H1 (cell line): ENCODE results near the gene SLC23A3. TPM values are rescaled to one million over a fixed set of nuclear protein-coding genes. Genes with fewer than 3 reads are reported as not detected.

Source experiments
- CTCF ChIA-PET: fragments of 300-600 bp; sonication (Branson Sonifier 250); formaldehyde crosslinking; loops from one replicate; lab custom pipeline; 2021; ENCODE audit not compliant: partially characterized antibody; lab: Charles Lee
- POLR2A ChIA-PET: fragments of 300-600 bp; sonication (Branson Sonifier 250); formaldehyde crosslinking; loops from one replicate; lab custom pipeline; 2021; ENCODE audit warnings: inconsistent platforms; ENCODE audit not compliant: partially characterized antibody; lab: Charles Lee
- DNase-seq, 2 experiments: peaks; one replicate each; pipeline versions ENCODE4 v3.0.0 to v3.0.0-alpha.2; 2010 to 2022; ENCODE audit warnings: low spot score in 2 of 2, low read depth in 1 of 2, mixed read lengths in 1 of 2
- FAIRE-seq: peaks from 2 replicates; lab custom pipeline; 2011; peaks lifted over from hg19 to GRCh38; lab: Jason Lieb, UNC
- H2AFZ ChIP-seq: 2 replicates; pipeline ENCODE4 v1.8.1; 2012; ENCODE audit warnings: low read length, inconsistent platforms
- H2AK5ac ChIP-seq: 2 replicates; pipeline ENCODE4 v1.6.1; 2013; ENCODE audit warnings: low read depth, low read length
- H2BK120ac ChIP-seq: replicated peaks from 2 replicates; pipeline ENCODE3; 2013; ENCODE audit warnings: low read depth, low read length, inconsistent platforms
- H2BK12ac ChIP-seq: 2 replicates; pipeline ENCODE4 v1.6.1; 2013; ENCODE audit warnings: low read depth, low read length
- H2BK15ac ChIP-seq: 2 replicates; pipeline ENCODE4 v1.6.1; 2013; ENCODE audit warnings: low read length
- H2BK20ac ChIP-seq: 2 replicates; pipeline ENCODE4 v1.6.1; 2013; ENCODE audit warnings: low read length
- H2BK5ac ChIP-seq: 2 replicates; pipeline ENCODE4 v1.6.1; 2013; ENCODE audit warnings: low read depth, low read length
- H3K14ac ChIP-seq: 2 replicates; pipeline ENCODE4 v1.6.1; 2013; ENCODE audit warnings: inconsistent platforms; ENCODE audit not compliant: insufficient read length
- H3K18ac ChIP-seq: 2 replicates; pipeline ENCODE4 v1.6.1; 2013; ENCODE audit warnings: low read length; ENCODE audit errors: extremely low read depth
- H3K23ac ChIP-seq: 2 replicates; pipeline ENCODE4 v1.6.1; 2013; ENCODE audit warnings: inconsistent platforms; ENCODE audit not compliant: insufficient read length
- H3K23me2 ChIP-seq: 2 replicates; pipeline ENCODE4 v1.6.1; 2013; ENCODE audit warnings: low read depth, low read length
- H3K27ac ChIP-seq: 2 replicates; pipeline ENCODE4 v1.6.1; 2011; ENCODE audit warnings: low read depth, low read length, inconsistent platforms
- H3K27me3 ChIP-seq, 4 experiments: replicated peaks in 1 of 4; 1 replicate in 1 of 4; 2 replicates in 3 of 4; pipeline versions ENCODE4 v1.6.1 to v1.8.1; 2011 to 2013; ENCODE audit warnings: low read length in 3 of 4, mild to moderate bottlenecking in 3 of 4, inconsistent platforms in 2 of 4, mixed read lengths in 2 of 4, moderate library complexity in 1 of 4; ENCODE audit not compliant: control insufficient read depth in 3 of 4, insufficient read depth in 3 of 4; ENCODE audit errors: extremely low read depth in 1 of 4
- H3K36me3 ChIP-seq, 4 experiments: 2 replicates each; pipeline versions ENCODE4 v1.6.1 to v1.8.1; 2011 to 2013; ENCODE audit warnings: mild to moderate bottlenecking in 4 of 4, low read length in 3 of 4, moderate library complexity in 2 of 4, control low read depth in 1 of 4, inconsistent platforms in 1 of 4; ENCODE audit not compliant: insufficient read depth in 4 of 4, control insufficient read depth in 2 of 4
- H3K4ac ChIP-seq: replicated peaks from 2 replicates; pipeline ENCODE3; 2013; ENCODE audit warnings: low read length, low read depth, mixed read lengths, inconsistent platforms; ENCODE audit not compliant: insufficient read length
- H3K4me1 ChIP-seq, 4 experiments: replicated peaks in 1 of 4; 1 replicate in 1 of 4; 2 replicates in 3 of 4; pipeline versions ENCODE4 v1.6.1 to v1.8.1; 2011 to 2013; ENCODE audit warnings: low read length in 3 of 4, inconsistent platforms in 2 of 4, mixed read lengths in 1 of 4; ENCODE audit not compliant: insufficient read depth in 4 of 4, control insufficient read depth in 3 of 4
- H3K4me2 ChIP-seq, 2 experiments: 2 replicates each; pipeline versions ENCODE4 v1.6.1 to v1.8.1; 2011 to 2013; ENCODE audit warnings: low read depth in 2 of 2, low read length in 2 of 2, control low read depth in 1 of 2, inconsistent platforms in 1 of 2, mild to moderate bottlenecking in 1 of 2; ENCODE audit not compliant: insufficient read depth in 1 of 2
- H3K4me3 ChIP-seq, 4 experiments: fragments of 200-600, 300-600 bp in 1 of 4; sonication (generic), shearing (Covaris generic), sonication (Bioruptor Twin) in 1 of 4; 2 replicates each; pipeline versions ENCODE4 v1.5.1 to v1.8.1; 2011 to 2016; ENCODE audit warnings: low read length in 4 of 4, low read depth in 3 of 4, control low read depth in 2 of 4, inconsistent platforms in 2 of 4, mild to moderate bottlenecking in 2 of 4, mixed read lengths in 1 of 4, moderate library complexity in 1 of 4; ENCODE audit not compliant: insufficient read depth in 2 of 4; ENCODE audit errors: extremely low read depth in 1 of 4
- H3K56ac ChIP-seq: replicated peaks from 2 replicates; pipeline ENCODE3; 2013; ENCODE audit warnings: low read depth, mild to moderate bottlenecking, mixed read lengths, low read length, inconsistent platforms; ENCODE audit not compliant: insufficient read length
- H3K79me1 ChIP-seq: 2 replicates; pipeline ENCODE4 v1.6.1; 2013; ENCODE audit warnings: low read depth, low read length, control low read depth
- H3K79me2 ChIP-seq, 2 experiments: 2 replicates each; pipeline versions ENCODE4 v1.6.1 to v1.8.1; 2012 to 2013; ENCODE audit warnings: low read length in 2 of 2, mild to moderate bottlenecking in 2 of 2, inconsistent platforms in 1 of 2; ENCODE audit not compliant: insufficient read depth in 2 of 2, control insufficient read depth in 1 of 2
- H3K9ac ChIP-seq, 4 experiments: replicated peaks in 1 of 4; 1 replicate in 1 of 4; 2 replicates in 3 of 4; pipeline versions ENCODE4 v1.6.1 to v1.8.1; 2011 to 2013; ENCODE audit warnings: low read depth in 3 of 4, low read length in 3 of 4, control low read depth in 2 of 4, mild to moderate bottlenecking in 2 of 4, moderate library complexity in 2 of 4, inconsistent platforms in 1 of 4; ENCODE audit errors: extremely low read depth in 1 of 4
- H3K9me3 ChIP-seq, 2 experiments: 2 replicates each; pipeline versions ENCODE4 v1.6.1 to v1.8.1; 2012 to 2013; ENCODE audit warnings: mild to moderate bottlenecking in 2 of 2, moderate library complexity in 2 of 2, control low read depth in 1 of 2, inconsistent platforms in 1 of 2, low read depth in 1 of 2, low read length in 1 of 2, mixed read lengths in 1 of 2; ENCODE audit not compliant: insufficient read depth in 2 of 2
- H4K20me1 ChIP-seq, 2 experiments: replicated peaks in 1 of 2; 2 replicates each; pipeline versions ENCODE3 to v1.8.1; 2011 to 2013; ENCODE audit warnings: inconsistent platforms in 2 of 2, low read length in 2 of 2, mild to moderate bottlenecking in 1 of 2; ENCODE audit not compliant: insufficient read depth in 2 of 2, control insufficient read depth in 1 of 2
- H4K5ac ChIP-seq: 2 replicates; pipeline ENCODE4 v1.6.1; 2013; ENCODE audit warnings: low read length, low read depth, mixed read lengths, inconsistent platforms; ENCODE audit not compliant: insufficient read length
- H4K8ac ChIP-seq: 2 replicates; pipeline ENCODE4 v1.8.0; 2013; ENCODE audit warnings: mild to moderate bottlenecking, moderate library complexity, low read length, inconsistent platforms; ENCODE audit not compliant: insufficient read depth; ENCODE audit errors: extremely low read depth
- H4K91ac ChIP-seq: replicated peaks from 2 replicates; pipeline ENCODE3; 2013; ENCODE audit warnings: low read length, mixed read lengths, inconsistent platforms; ENCODE audit not compliant: insufficient read length
- ATF2 ChIP-seq: IDR thresholded peaks from 2 replicates; pipeline ENCODE4 v1.6.1; 2012; ENCODE audit warnings: low read length, inconsistent platforms
- BCL11A ChIP-seq, 2 experiments: IDR thresholded peaks; one replicate each; pipeline ENCODE4 v1.6.1; 2011; ENCODE audit warnings: low read depth in 2 of 2, low read length in 2 of 2, mild to moderate bottlenecking in 2 of 2
- CBX8 ChIP-seq: fragments of 300-800, 300-1000 bp; sonication (generic); IDR thresholded peaks from 2 replicates; pipeline ENCODE4 v1.7.1; 2016; ENCODE audit warnings: low read depth, low read length, borderline replicate concordance
- FOSL1 ChIP-seq: IDR thresholded peaks from 2 replicates; pipeline ENCODE4 v1.6.1; 2011; ENCODE audit warnings: mild to moderate bottlenecking, low read depth, low read length, moderate library complexity; ENCODE audit not compliant: insufficient read depth
- GABPA ChIP-seq: IDR thresholded peaks from 2 replicates; pipeline ENCODE4 v1.6.1; 2011; ENCODE audit warnings: mild to moderate bottlenecking, low read length, moderate library complexity, borderline replicate concordance; ENCODE audit not compliant: insufficient read depth
- PHF8 ChIP-seq: fragments of 200-600 bp; sonication (generic); conservative IDR thresholded peaks from 2 replicates; pipeline ENCODE4 v1.7.1; 2012; ENCODE audit warnings: low read depth, mild to moderate bottlenecking, inconsistent platforms, low read length, moderate library complexity
- POLR2A ChIP-seq, 2 experiments: IDR thresholded peaks; 1 replicate in 1 of 2; 2 replicates in 1 of 2; pipeline ENCODE4 v1.6.1; 2011; ENCODE audit warnings: low read depth in 2 of 2, low read length in 2 of 2, mild to moderate bottlenecking in 2 of 2; ENCODE audit errors: control extremely low read depth in 1 of 2
- RBBP5 ChIP-seq: IDR thresholded peaks from 2 replicates; pipeline ENCODE4 v1.7.1; 2012; ENCODE audit warnings: low read depth, mild to moderate bottlenecking, inconsistent platforms, low read length, moderate library complexity, borderline replicate concordance
- SIX5 ChIP-seq: IDR thresholded peaks from 2 replicates; pipeline ENCODE4 v1.6.1; 2011; ENCODE audit warnings: mild to moderate bottlenecking, low read depth, low read length
- SP4 ChIP-seq: IDR thresholded peaks from 2 replicates; pipeline ENCODE4 v1.6.1; 2012; ENCODE audit warnings: low read length, inconsistent platforms
- USF2 ChIP-seq: IDR thresholded peaks from 2 replicates; pipeline ENCODE4 v1.6.1; 2011; ENCODE audit warnings: low read length, improper control_type of control experiment
- WGBS, 2 experiments: shearing (Covaris generic) in 1 of 2; methylation state at CpG; one replicate each; pipeline versions ENCODE4 v1.1.6 to v1.1.7; 2013 to 2015; ENCODE audit warnings: low lambda C conversion rate in 2 of 2, mixed read lengths in 2 of 2, inconsistent platforms in 1 of 2, low coverage in 1 of 2, missing lambda C conversion rate in 1 of 2; ENCODE audit not compliant: insufficient replicate concordance in 2 of 2, insufficient coverage in 1 of 2, insufficient read length in 1 of 2; ENCODE audit errors: extremely low coverage in 1 of 2, missing lambda C conversion rate in 1 of 2; 5-methylcytosine and 5-hydroxymethylcytosine counted together
- polyA plus RNA-seq, 7 experiments: library from polyadenylated mRNA; depleted of rRNA in 3 of 7; stranded (reverse) in 5 of 7; unstranded in 2 of 7; fragments of >200 nt in 5 of 7; fragments of 200-250 nt in 2 of 7; gene quantifications; 1 replicate in 5 of 7; 2 replicates in 1 of 7; 4 replicates in 1 of 7; pipeline versions ENCODE4 v1.2.1 to v1.2.3, GENCODE V29; 2011 to 2013; ENCODE audit warnings: missing spikeins in 2 of 7, mixed read lengths in 2 of 7
- total RNA-seq: library from RNA; stranded (reverse); fragmentation: NEBNext Ultra II Directional; extraction: Animal tissue kit (Norgen Biotek cat#: 25700); gene quantifications from 2 replicates; pipeline ENCODE4 v1.2.1, GENCODE V29; 2021

The SLC23A3 gene
- total and polyA plus RNA-seq, 2 of the 8 experiments (the other 6 are each of a cell fraction or from before 2014, with no cell fraction given): 0.35 to 0.84 TPM

- H2BK20ac ChIP-seq: no peak overlapping the region
- no peak for FAIRE-seq
These were observed 29.1 kb downstream of the SLC23A3 start for GRCh38 chr2:219140722-219141121.

More at GRCh38 chr2:219140722-219141121, 29.1 kb downstream of the SLC23A3 start:
- H3K9me3 ChIP-seq: no peaks in the 10 kb centered on the region
- no peak overlapping the region for H3K4ac ChIP-seq
- ChIA-PET POLR2A (no interaction called here), CTCF (interaction anchor here (1.1 to 1.7 kb wide), 5 partner anchors 14 to 37 kb away, joined by 3 to 12 read pairs (median 4); no protein-coding TSS in a partner anchor)
- H3K4me2 ChIP-seq: no peak overlapping the region
- no peak overlapping the region for H3K9ac ChIP-seq
- H3K14ac ChIP-seq: no peak overlapping the region
- no peak for DNase-seq
- no peak overlapping the region for H4K8ac ChIP-seq
- H4K5ac ChIP-seq: no peak overlapping the region
- H2BK5ac ChIP-seq: no peak overlapping the region
- no peaks in the 10 kb centered on the region for H3K23me2 ChIP-seq
- no peak overlapping the region for H2AFZ ChIP-seq
- no peak overlapping the region for H3K56ac ChIP-seq
- no peak overlapping the region for H3K18ac ChIP-seq
- no peaks in the 10 kb centered on the region for H3K4me1 ChIP-seq
- H2BK15ac ChIP-seq: no peak overlapping the region
- H2BK120ac ChIP-seq: no peak overlapping the region
- 98% methylated on average over 3 of the region's 3 CpGs; no CpG with 5 or more reads in 1 of the 2 experiments for WGBS, 2 experiments
- H4K91ac ChIP-seq: no peak overlapping the region
- H3K27ac ChIP-seq: no peak overlapping the region
- no peak overlapping the region for H2AK5ac ChIP-seq
- no peak overlapping the region for H3K4me3 ChIP-seq
- no peak overlapping the region for H3K23ac ChIP-seq
- peaks cover 1 to 3% of the 10 kb centered on the region in 2 experiments for H4K20me1 ChIP-seq
- no peaks in the 10 kb centered on the region for H3K79me2 ChIP-seq
- no peak overlapping the region for H2BK12ac ChIP-seq
- TF ChIP-seq CBX8 (no peak), BCL11A (IDR thresholded peaks at IDR 0.05; ENCODE audit: low read depth in 2 of 2, low read length in 2 of 2) (no peak), GABPA (no peak), RBBP5 (no peak), USF2 (no peak), SIX5 (no peak), PHF8 (no peak), ATF2 (no peak), POLR2A (IDR thresholded peaks at IDR 0.05; ENCODE audit: control extremely low read depth in 1 of 2, low read depth in 2 of 2, low read length in 2 of 2) (no peak), SP4 (no peak), FOSL1 (no peak)
- H3K36me3 ChIP-seq: peaks cover 0 to 2% (median under 1%) of the 10 kb centered on the region in 4 experiments; a peak in 2 of 8 replicates
- no peaks in the 10 kb centered on the region for H3K27me3 ChIP-seq
- H3K79me1 ChIP-seq: no peaks in the 10 kb centered on the region
